Measurements from ENCODE around the gene PHF21B.

Gene PHF21B

GRCh38 chr22:44990810-44991209 is 19.0 kb downstream of the PHF21B start:
- DNase-seq (ENCODE audit: low read depth, low spot score): no peak

GRCh38 chr22:44990328-44990727 is 19.5 kb downstream of the PHF21B start:
- no peak for DNase-seq (ENCODE audit: low read depth, low spot score)

- no peak for DNase-seq (ENCODE audit: low read depth, low spot score)
These were observed 21.1 kb downstream of the PHF21B start for GRCh38 chr22:44988671-44989070.

- no peak for DNase-seq (ENCODE audit: low read depth, low spot score)
These were observed 22.9 kb downstream of the PHF21B start for GRCh38 chr22:44986926-44987325.

DNA sequence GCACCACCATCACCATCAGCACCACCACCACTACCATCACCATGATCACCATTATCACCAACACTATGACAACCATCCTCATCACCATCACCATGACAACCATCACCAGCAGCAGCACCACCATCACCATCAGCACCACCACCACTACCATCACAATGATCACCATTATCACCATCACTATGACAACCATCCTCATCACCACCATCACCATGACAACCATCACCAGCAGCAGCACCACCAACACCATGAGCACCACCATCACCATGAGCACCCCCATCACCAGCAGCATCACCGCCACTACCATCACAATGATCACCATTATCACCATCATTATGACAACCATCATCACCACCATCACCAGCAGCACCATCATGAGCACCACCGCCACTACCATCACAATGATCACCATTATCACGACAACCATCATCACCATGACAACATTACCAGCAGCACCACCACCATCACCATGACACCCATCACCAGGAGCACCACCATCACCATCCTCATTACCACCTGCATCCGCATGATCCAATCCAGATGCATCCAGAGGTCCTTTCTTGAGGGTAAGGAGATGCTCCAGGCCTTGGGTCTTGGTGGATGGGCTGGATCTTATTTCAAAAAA is 23.8 kb downstream of the PHF21B start:
- no peak for DNase-seq (ENCODE audit: low read depth, low spot score)

GRCh38 chr22:44983878-44984482 is 25.8 kb downstream of the PHF21B start:
- no peak for DNase-seq (ENCODE audit: low read depth, low spot score)

DNA sequence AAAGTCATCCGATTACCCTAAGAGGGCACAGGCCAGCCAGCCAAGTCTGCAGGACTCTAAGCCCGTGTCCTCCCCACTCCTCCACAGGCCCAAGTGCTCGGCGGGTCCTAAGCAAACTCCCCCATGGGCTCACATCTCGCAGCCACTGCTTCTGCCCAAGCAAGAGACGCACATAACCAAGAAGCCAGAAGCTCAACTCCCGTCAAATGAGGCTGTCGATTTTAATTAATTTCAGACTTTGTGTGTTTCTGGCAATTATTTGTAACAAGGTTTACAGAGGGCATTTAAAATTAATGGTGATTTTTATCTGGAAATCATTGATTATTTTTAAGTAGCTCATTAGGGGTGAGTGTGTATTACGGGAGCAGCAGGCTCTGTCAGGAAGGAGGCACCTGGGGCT is 27.4 kb downstream of the PHF21B start:
- no peak for DNase-seq (ENCODE audit: low read depth, low spot score)

- DNase-seq (ENCODE audit: low read depth, low spot score): no peak
These were observed 27.9 kb downstream of the PHF21B start for GRCh38 chr22:44981857-44982256.

DNA sequence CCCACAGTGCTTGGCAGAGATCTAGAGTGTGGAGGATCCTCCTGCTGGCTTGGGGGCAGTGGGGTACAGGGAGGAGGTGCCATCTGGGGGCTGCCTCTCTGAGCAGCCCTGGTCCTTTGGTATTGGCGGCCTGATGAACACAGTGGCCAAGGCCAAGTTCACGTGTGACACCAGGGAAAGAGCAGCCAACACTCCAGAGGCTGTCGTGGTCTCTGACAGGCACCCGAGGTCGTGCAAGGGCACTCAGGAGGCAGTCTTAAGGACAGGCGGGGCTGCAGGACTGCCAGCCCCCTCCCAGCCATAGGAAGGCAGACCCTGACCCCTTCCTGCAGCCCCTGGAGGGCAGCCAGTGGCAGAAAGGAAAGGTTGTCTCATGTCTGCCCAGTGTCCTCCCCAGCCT is 30.7 kb downstream of the PHF21B start:
- DNase-seq (ENCODE audit: low read depth, low spot score): no peak

- peak; percentile 95 for DNase-seq (ENCODE audit: low read depth, low spot score)
These were observed 34.2 kb downstream of the PHF21B start for GRCh38 chr22:44975427-44976262.

DNA sequence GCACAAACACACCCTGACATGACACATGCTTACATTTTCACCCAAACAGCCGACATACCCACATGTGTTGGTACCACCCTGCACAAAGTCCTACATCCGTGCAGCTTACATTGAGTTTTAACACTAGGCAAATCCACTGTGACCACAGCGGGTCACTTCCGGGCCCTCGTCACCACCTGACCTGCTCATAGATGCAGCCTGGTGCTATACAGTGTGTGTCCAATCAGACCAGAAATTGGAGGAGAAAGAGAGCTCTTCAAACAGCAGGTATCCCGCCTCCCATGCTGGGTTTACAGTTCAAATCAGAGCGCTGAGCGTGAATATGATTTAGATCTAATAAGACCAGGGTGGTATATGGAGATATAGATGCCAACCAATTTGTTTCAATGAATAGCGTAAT is 35.4 kb downstream of the PHF21B start:
- DNase-seq (ENCODE audit: low read depth, low spot score): no peak

DNA sequence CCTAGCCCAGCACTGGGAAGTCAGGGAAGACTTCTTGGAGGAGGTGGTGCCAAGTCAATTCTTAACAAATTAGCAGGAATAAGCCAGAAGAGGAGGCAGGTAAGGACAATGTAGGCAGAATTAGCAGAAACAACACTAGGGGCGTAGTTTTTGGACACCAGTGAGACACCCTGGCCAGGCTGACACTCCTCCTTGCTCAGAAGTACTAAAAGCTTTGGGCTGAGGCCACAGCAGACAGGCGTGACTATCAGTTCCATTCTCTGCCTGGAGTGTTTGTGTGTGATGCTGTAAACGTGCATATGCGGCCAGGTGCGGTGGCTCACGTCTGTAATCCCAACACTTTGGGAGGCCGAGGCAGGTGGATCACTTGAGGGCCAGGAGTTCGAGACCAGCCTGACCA is 36.0 kb downstream of the PHF21B start:
- DNase-seq (ENCODE audit: low read depth, low spot score): no peak

DNA sequence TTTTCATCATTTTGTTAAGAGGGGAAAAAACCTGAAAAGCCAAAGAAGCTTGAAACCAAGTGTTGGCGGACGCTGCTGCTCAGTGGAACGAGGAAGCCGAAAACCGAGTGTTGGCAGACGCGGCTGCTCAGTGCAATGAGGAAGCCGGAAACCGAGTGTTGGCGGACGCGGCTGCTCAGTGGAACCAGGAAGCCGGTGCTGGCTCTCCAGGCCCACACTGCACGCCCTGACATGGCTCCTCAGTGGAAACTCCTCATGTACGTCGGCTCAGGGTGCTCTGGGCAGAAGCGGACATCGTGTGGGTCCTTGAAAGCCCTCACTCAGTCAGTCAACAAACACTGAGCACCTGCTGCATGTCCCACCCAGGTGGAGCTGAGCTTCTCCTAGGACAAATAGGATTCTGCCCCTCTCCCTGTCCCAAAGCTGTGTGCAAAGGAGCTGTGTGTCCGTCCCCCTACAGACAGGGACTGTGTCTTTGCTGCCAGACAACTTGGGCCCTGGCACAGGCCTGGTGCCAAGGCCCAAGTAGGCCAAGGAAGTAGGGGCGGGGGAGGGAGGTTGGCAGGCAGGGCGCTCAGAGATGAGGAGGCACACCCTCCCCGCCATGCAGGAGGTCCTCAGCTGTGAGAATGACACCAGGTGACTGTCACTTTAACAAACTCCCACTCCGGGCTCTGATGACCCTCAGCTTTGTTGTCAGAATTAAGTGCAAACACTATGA is 37.3 kb downstream of the PHF21B start:
- no peak for DNase-seq (ENCODE audit: low read depth, low spot score)

DNA sequence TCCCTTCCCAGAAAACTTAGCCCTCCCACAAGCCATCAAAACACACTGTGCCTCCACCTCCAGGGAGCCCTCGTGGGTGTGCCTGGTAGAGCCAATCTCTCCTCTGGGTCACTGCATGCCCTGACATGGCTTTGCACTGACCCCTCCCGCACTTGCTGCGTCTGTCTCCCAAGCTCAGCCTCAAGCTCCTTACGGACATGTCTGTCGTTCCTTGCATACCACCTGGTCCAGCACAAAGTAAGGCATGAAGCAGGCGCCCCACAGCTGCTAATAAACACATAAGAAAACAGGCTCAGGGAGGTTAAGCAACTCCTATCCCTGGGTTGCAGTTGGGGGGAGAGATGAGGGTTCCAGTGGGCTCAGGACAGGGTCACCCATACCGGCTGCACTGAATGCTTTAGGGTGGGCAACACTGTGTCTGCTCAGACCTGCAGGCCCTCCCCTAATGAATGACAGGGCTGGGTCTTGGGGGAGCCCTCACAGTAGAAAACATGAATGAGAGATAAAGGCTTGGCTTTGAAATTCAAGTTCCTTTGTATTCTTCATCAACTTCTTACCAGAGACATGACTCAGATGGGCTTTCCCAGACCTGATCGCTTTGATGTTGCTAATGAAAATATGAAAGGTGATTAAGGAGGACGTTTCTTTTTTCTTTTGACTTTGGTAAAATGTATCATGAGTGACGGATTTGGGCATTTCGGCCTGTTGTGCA is 38.0 kb downstream of the PHF21B start:
- DNase-seq (ENCODE audit: low read depth, low spot score): no peak

GRCh38 chr22:44970291-44970690 is 39.5 kb downstream of the PHF21B start:
- DNase-seq (ENCODE audit: low read depth, low spot score): no peak

DNA sequence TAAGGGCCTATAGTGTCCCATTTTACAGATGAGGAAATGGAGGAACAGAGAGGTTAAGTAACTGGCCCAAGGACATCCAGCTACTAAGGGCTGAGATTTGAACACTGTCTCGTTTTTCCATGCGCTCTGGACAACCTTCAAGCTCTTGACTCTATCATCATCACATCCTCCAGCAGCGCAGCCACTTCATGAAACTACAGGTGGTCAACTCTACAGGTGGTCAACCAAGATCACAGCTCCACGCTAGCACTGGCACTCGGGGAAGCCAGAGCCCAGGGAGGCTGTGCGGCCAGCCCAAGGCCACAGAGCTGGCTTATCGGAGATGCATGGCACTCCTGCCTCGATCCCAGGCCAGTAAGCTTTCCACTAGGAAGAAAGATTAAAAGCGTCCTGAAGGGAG is 40.0 kb downstream of the PHF21B start:
- no peak for DNase-seq (ENCODE audit: low read depth, low spot score)

DNA sequence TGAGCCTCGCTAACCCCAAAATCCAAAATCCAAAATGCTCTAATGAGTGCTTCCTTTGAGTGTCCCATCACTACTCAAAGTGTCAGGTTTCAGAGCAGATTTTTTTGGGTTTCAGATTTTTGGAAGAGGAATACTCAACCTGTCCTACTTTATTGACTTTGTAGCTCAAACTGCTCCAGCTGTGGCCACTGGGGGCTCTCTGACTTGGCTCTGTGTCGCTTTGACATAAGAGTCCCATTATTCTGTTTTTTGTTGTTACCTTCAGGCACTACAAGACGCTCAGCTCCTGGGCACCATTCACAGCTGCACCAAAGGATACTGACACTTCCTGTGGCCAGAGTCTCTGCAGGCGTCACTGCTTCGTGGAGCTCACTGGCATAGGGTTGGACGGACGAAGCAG is 41.1 kb downstream of the PHF21B start:
- no peak for DNase-seq (ENCODE audit: low read depth, low spot score)

DNA sequence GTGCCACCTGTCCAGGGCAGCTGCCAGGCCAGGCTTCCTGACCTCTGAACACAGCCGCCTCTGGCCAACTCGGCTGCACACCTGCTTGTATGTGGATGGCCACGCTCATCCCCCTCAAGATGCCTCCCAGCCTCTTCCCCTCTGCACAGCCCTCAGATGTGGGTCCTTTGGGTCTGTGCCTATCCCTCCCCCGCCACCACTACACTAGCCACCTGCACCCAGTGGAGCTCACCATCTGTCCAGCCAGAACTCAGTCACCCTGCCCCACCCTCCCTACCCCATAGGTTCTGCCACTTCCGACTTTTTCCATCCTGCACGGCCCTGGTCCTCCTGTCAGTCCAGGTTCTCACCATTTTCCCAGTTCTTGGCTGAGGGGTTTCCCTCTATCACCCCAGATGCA is 44.6 kb downstream of the PHF21B start:
- no peak for DNase-seq (ENCODE audit: low read depth, low spot score)

- no peak for DNase-seq (ENCODE audit: low read depth, low spot score)
These were observed 45.1 kb downstream of the PHF21B start for GRCh38 chr22:44964722-44965078.

DNA sequence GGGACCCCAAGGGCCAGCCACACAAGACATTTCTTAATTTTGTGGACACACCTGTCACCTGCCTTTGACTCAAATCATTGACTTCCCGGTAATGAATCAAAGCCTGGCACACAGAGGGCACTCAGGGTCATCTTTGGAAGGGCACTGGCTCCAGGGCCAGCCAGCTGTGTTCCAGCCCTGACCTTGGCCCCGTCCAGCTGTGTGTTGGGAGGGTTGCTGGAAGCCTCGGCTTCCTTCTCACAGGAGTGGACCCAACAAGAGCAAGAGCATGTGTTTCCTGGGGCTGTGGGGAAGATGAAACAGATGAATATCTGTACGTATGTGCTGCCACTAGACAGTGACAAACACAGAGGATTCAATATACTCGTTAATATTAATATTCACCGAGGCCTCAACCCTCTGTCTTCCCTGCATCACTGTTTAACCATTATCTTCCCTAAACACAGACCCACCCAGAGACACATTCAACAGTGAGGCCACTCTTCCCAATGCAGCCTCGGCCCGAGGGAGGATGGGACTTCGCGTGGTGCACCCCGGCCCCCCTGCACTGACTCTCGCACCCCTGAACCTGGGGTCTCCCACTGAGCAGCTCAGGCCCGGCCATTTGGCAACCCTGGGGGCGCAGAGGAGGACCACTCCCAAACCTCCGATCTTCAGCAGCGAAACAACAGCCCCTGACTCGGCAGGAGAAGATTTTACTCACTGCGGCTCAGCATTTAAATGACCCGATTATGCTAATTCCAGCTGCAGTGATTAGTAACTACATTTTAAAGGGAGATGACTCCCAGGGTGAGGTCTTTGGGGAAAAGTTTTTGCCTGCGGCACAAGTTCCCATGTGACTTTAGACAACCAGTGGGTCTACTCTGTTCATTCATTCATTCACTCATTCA is 45.7 kb downstream of the PHF21B start:
- DNase-seq (ENCODE audit: low read depth, low spot score): peak; percentile 16
